ENCODE measurements around the gene CHD6.

The CHD6 gene

DNA sequence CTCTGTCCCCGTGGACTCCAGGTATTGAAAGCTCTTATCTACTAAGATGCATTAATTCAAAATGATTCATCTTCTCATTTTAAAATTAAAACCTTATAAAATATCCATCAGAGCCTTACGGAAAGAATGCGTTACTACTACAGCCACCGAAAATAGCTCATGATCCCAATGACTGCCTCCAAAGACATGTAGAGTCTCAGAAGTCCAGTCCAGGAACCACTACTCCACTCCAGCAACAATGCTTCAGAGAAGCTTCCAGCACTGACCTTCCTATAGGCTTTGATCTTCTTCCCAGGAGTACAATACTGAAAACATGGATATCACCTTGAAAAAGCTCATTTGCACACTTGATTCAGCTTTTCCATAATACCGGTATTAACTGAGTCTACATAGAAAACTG, 94.3 kb downstream of the CHD6 start:
- Histone ChIP-seq H3K9me3 (ENCODE audit: insufficient read depth, low read depth, low read length) (no peaks in the 10 kb centered on the region), H3K27me3 (ENCODE audit: insufficient read depth, low read length) (no peaks in the 10 kb centered on the region), H3K27ac (ENCODE audit: low read depth, low read length) (no peak overlapping the region), H3K4me3 (ENCODE audit: low read length) (no peak overlapping the region), H3K36me3 (ENCODE audit: insufficient read depth, low read length) (peaks cover 23% of the 10 kb centered on the region; the same call in 1 of the 2 replicates), H3K4me1 (ENCODE audit: insufficient read depth, low read length) (peaks cover 3% of the 10 kb centered on the region; the same call in 1 of the 2 replicates), H3K9ac (ENCODE audit: low read depth, low read length) (no peak overlapping the region)
- 98% methylated on average over 5 of the region's 5 CpGs for WGBS

DNA sequence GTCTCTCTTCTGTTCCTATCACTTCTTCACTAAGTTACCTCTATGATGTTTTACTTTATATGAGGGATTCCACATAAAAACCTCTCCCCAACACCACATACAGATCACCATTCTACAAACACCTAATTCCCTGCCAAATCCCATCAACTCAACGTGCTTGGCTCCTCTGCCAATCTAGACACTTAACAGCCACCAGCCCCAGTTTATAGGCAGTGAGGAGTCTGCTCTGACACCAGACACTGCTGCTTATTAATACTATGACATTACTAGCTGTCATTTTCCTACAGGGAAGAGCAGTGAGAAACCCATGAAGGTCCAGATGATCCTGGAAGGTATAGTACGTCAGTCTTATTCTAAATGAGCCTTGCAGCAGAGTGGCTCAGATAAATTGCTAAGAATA, 104.3 kb downstream of the CHD6 start:
- H3K36me3 ChIP-seq (ENCODE audit: insufficient read depth, low read length) = peaks cover 48% of the 10 kb centered on the region

DNA sequence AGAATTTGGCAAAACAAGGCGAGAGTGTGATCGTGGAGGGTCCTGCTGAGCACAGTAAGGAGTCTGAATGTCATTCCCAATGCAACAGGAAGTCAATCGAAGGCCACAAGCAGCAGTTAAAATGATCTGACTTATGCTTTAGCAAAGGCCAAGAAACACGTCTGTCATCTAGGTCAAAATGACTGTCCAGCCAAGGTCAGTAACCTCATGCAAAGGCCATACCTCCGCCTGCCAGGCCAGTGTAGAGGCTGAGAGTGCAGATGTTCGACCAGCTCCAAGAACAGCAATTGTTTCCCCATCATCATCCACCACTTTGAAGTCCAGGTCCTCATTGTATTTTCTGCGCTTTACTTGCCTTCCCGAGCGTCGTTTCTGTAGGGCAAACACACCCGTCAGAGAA, 105.6 kb downstream of the CHD6 start:
- WGBS = 90% methylated on average over 11 of the region's 11 CpGs
- Histone ChIP-seq H3K36me3 (ENCODE audit: insufficient read depth, low read length) (peaks cover 55% of the 10 kb centered on the region), H3K4me3 (ENCODE audit: low read length) (no peak overlapping the region), H3K4me1 (ENCODE audit: insufficient read depth, low read length) (peaks cover 22% of the 10 kb centered on the region), H3K27me3 (ENCODE audit: insufficient read depth, low read length) (no peaks in the 10 kb centered on the region), H3K9me3 (ENCODE audit: insufficient read depth, low read depth, low read length) (no peaks in the 10 kb centered on the region), H3K9ac (ENCODE audit: low read depth, low read length) (no peak overlapping the region), H3K27ac (ENCODE audit: low read depth, low read length) (no peak overlapping the region)

More for the DNA sequence above, 104.3 kb downstream of the CHD6 start:
- whole genome bisulfite sequencing = 83% methylated on average over 2 of the region's 2 CpGs
- H3K4me3 ChIP-seq (ENCODE audit: low read length) = no peak overlapping the region
- peaks cover 22% of the 10 kb centered on the region for H3K4me1 ChIP-seq (ENCODE audit: insufficient read depth, low read length)
- H3K27me3 ChIP-seq (ENCODE audit: insufficient read depth, low read length) = no peaks in the 10 kb centered on the region
- H3K9me3 ChIP-seq (ENCODE audit: insufficient read depth, low read depth, low read length) = no peaks in the 10 kb centered on the region
- H3K9ac ChIP-seq (ENCODE audit: low read depth, low read length) = no peak overlapping the region
- no peak overlapping the region for H3K27ac ChIP-seq (ENCODE audit: low read depth, low read length)

DNA sequence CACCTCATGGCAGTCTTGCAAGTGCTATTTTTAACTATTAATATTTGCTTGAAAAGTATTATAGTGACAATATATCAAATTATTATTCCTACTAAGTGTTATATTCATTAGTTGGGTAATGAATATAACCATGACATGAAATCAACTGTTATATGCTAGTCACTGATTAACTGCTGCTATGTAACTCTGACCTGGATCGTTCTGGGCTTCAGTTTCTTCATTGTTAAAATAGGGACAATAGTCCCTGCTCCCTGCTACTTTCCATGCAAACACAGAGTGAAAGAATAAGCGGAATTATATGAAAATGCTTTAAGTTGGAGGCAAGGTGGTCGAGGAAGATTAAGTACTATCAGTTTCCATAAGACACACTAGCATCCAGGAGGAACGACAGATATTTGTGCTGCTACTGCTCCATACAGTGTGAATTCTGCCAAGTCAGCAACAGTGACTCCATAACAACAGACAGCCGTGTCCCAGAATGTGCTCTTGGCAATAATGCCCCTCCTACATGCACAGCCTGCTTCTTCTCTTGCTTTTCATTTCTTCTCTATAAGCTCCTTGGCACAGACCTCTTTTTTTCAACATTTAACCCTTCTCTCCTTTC, 107.2 kb downstream of the CHD6 start:
- H3K9me3 ChIP-seq (ENCODE audit: insufficient read depth, low read depth, low read length) = no peaks in the 10 kb centered on the region
- peaks cover 22% of the 10 kb centered on the region for H3K4me1 ChIP-seq (ENCODE audit: insufficient read depth, low read length)
- no peaks in the 10 kb centered on the region for H3K27me3 ChIP-seq (ENCODE audit: insufficient read depth, low read length)
- peaks cover 63% of the 10 kb centered on the region for H3K36me3 ChIP-seq (ENCODE audit: insufficient read depth, low read length)
- no peak overlapping the region for H3K4me3 ChIP-seq (ENCODE audit: low read length)
- H3K27ac ChIP-seq (ENCODE audit: low read depth, low read length) = no peak overlapping the region
- H3K9ac ChIP-seq (ENCODE audit: low read depth, low read length) = no peak overlapping the region
- WGBS = 92% methylated on average over 5 of the region's 5 CpGs

DNA sequence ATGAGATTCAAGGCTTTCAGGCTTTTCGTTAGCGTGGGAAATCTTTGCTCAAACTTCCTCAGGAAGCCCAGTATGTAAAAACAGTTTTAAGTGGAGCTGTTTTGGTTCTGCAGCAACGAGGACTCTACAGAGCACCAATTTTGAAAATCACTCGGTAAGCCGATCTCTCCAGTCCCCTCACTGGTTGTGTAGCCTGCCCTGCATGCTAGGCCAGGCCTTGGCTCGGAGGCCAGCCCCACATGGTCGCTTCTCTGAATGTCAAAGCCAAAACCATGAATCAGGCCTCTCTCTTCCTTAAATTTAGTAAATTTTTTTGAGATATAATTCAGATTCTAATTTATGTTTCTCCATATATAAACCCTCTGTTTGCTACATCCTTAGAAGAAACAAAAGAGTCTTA, 108.0 kb downstream of the CHD6 start:
- Histone ChIP-seq H3K9me3 (ENCODE audit: insufficient read depth, low read depth, low read length) (no peaks in the 10 kb centered on the region), H3K9ac (ENCODE audit: low read depth, low read length) (no peak overlapping the region), H3K27ac (ENCODE audit: low read depth, low read length) (no peak overlapping the region), H3K27me3 (ENCODE audit: insufficient read depth, low read length) (no peaks in the 10 kb centered on the region), H3K4me3 (ENCODE audit: low read length) (no peak overlapping the region), H3K36me3 (ENCODE audit: insufficient read depth, low read length) (peaks cover 64% of the 10 kb centered on the region), H3K4me1 (ENCODE audit: insufficient read depth, low read length) (peaks cover 22% of the 10 kb centered on the region)
- 90% methylated on average over 7 of the region's 7 CpGs for WGBS

DNA sequence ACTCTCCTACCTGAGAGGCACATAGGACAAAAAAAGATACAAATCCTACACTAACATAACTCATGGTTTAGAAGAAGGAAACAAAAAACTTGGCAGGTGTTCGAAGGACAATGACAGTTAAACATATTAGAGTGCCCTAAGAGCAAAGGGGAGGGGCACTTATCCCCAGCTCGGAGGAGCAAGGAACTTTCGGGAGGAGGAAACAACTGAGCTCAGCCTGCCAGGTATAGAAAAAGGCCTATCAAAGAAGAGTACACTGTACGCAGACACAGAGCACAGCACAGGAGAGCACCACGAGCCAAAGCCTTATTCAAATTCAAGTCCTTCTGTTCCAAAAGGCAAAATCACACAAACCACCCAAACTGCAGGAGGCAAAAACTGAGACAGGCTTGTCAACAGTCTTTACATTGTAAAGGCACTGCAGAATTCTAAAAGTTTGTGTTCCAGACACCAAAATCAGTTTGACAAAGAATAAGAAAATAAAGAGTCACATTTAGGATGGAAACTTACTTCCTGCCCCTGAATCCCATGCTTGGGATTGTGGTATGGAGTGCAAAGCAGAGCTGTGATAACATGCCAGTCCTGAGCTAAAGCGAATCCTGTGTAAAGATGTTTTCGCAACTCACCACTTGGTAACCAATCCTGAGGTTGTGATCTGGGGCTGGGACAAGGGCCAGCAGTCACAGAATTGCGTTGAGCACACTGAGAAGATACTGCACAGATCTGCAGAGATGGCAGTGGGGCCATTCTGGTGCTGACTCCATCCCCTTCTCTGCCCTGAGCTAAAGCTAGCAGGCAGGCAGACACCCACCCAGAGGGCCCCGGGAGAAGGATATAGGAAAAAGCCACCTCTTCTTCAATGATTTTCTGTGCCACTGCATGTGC, 108.6 kb downstream of the CHD6 start:
- H3K36me3 ChIP-seq (ENCODE audit: insufficient read depth, low read length) = peaks cover 66% of the 10 kb centered on the region
- H3K4me3 ChIP-seq (ENCODE audit: low read length) = no peak overlapping the region
- H3K4me1 ChIP-seq (ENCODE audit: insufficient read depth, low read length) = peaks cover 22% of the 10 kb centered on the region
- WGBS = 84% methylated on average over 9 of the region's 9 CpGs
- no peak overlapping the region for H3K9ac ChIP-seq (ENCODE audit: low read depth, low read length)
- H3K27me3 ChIP-seq (ENCODE audit: insufficient read depth, low read length) = no peaks in the 10 kb centered on the region
- H3K9me3 ChIP-seq (ENCODE audit: insufficient read depth, low read depth, low read length) = no peaks in the 10 kb centered on the region; the same call in 1 of the 2 replicates
- no peak overlapping the region for H3K27ac ChIP-seq (ENCODE audit: low read depth, low read length)

DNA sequence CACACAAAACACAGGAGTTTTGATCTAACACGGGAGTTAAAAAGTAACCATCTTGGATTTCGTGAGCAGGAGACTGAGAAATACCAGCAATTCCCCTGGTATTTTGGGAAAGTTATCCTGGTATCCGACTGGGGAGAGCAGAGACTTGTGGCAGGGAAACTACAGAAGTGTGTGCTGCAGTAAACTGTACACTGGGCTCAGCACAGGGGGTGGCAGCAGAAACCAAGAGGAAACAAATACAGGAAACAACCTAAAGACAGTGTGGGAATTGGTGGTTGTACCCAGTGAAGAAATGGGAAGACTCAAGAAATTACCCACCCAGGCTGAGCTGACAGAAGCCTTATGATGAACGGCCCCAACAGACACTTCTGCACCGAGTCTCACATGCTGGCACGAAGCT, 109.8 kb downstream of the CHD6 start:
- Histone ChIP-seq H3K27me3 (ENCODE audit: insufficient read depth, low read length) (no peaks in the 10 kb centered on the region), H3K9me3 (ENCODE audit: insufficient read depth, low read depth, low read length) (no peaks in the 10 kb centered on the region; the same call in 1 of the 2 replicates), H3K27ac (ENCODE audit: low read depth, low read length) (no peak overlapping the region), H3K36me3 (ENCODE audit: insufficient read depth, low read length) (peaks cover 56% of the 10 kb centered on the region), H3K9ac (ENCODE audit: low read depth, low read length) (no peak overlapping the region), H3K4me1 (ENCODE audit: insufficient read depth, low read length) (peaks cover 21% of the 10 kb centered on the region), H3K4me3 (ENCODE audit: low read length) (no peak overlapping the region)
- WGBS = 89% methylated on average over 6 of the region's 6 CpGs

DNA sequence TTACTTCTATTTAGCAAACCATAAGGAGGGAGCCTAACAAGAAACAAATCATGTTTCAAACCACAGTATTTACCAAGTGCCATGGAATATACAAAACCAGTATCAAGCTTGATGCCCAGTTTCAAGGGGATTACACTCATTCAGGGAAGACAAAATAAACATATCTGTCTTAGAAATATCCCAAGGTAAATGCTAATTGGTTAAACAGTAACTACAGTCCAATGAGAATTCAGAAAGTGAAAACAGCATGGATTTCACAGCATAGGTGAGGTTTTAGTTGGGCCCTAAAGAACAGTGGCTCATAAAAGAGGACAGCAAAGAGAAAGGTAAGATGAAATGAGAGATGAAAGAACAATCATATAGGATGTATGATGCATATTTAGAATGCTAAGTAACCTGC, 110.3 kb downstream of the CHD6 start:
- H3K9ac ChIP-seq (ENCODE audit: low read depth, low read length) = no peak overlapping the region
- no peaks in the 10 kb centered on the region for H3K27me3 ChIP-seq (ENCODE audit: insufficient read depth, low read length)
- no peak overlapping the region for H3K4me3 ChIP-seq (ENCODE audit: low read length)
- no peak overlapping the region for H3K27ac ChIP-seq (ENCODE audit: low read depth, low read length)
- peaks cover 51% of the 10 kb centered on the region for H3K36me3 ChIP-seq (ENCODE audit: insufficient read depth, low read length)
- peaks cover 16% of the 10 kb centered on the region for H3K4me1 ChIP-seq (ENCODE audit: insufficient read depth, low read length)
- H3K9me3 ChIP-seq (ENCODE audit: insufficient read depth, low read depth, low read length) = no peaks in the 10 kb centered on the region; the same call in 1 of the 2 replicates

DNA sequence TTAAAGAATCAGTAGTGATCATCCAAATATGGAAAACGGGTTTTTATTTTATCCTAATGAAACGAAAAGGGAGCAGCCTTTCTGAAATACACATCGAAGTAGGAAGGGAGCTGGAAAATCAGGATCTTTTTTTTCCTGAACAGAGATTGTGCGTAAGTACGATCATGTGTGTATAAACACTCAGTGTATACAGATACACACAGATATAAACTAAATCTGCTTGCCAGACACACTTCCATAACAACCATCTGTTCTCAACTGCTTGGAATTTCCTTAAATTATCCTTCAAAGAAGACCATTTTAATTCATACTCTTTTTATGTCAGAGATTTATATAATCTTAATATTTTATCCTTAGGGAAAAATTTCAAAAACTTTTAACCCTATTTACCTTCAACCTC, 110.7 kb downstream of the CHD6 start:
- Histone ChIP-seq H3K9me3 (ENCODE audit: insufficient read depth, low read depth, low read length) (no peaks in the 10 kb centered on the region; the same call in 1 of the 2 replicates), H3K4me3 (ENCODE audit: low read length) (no peak overlapping the region), H3K4me1 (ENCODE audit: insufficient read depth, low read length) (peaks cover 12% of the 10 kb centered on the region), H3K27ac (ENCODE audit: low read depth, low read length) (no peak overlapping the region), H3K36me3 (ENCODE audit: insufficient read depth, low read length) (peaks cover 47% of the 10 kb centered on the region), H3K27me3 (ENCODE audit: insufficient read depth, low read length) (no peaks in the 10 kb centered on the region), H3K9ac (ENCODE audit: low read depth, low read length) (no peak overlapping the region)
- WGBS = 95% methylated on average over 5 of the region's 5 CpGs

DNA sequence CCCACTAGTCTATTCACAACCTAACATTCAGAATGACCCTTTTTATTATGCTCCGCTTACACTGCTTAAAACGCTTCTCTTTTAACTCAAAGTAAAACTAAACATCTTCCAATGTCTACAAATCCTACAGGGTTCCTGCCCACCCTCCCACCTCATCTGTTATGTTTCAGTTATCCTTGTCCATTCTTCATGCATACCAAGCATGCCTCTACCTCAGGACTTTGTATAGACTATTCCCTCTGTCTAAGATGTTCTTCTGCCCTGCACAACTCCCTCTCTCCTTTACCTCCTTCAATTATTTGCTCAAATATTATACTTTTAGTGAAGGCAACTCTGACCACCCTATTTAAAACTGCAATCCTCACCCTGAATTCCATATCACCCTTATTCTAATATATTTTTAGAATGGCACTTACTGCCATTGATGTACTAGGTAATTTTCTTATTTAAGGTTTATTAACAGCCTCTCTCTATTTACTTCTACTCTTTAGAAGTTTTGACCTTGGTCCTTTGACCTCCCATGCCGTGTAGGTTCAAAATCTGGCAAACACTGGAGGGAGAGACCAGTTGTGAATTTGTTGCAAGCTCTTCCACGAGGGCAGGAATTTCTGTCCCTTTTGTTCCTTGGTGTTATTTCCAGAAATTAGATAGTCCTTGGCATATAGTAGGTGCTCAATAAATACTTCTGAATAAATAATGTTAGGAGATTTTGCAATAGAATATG, 111.8 kb downstream of the CHD6 start:
- H3K27me3 ChIP-seq (ENCODE audit: insufficient read depth, low read length) = no peaks in the 10 kb centered on the region
- no peak overlapping the region for H3K9ac ChIP-seq (ENCODE audit: low read depth, low read length)
- no peaks in the 10 kb centered on the region; the same call in 1 of the 2 replicates for H3K9me3 ChIP-seq (ENCODE audit: insufficient read depth, low read depth, low read length)
- 95% methylated on average over 4 of the region's 4 CpGs for WGBS
- no peak overlapping the region for H3K27ac ChIP-seq (ENCODE audit: low read depth, low read length)
- H3K4me3 ChIP-seq (ENCODE audit: low read length) = no peak overlapping the region
- H3K4me1 ChIP-seq (ENCODE audit: insufficient read depth, low read length) = peaks cover 10% of the 10 kb centered on the region; the same call in 1 of the 2 replicates
- peaks cover 38% of the 10 kb centered on the region for H3K36me3 ChIP-seq (ENCODE audit: insufficient read depth, low read length)

DNA sequence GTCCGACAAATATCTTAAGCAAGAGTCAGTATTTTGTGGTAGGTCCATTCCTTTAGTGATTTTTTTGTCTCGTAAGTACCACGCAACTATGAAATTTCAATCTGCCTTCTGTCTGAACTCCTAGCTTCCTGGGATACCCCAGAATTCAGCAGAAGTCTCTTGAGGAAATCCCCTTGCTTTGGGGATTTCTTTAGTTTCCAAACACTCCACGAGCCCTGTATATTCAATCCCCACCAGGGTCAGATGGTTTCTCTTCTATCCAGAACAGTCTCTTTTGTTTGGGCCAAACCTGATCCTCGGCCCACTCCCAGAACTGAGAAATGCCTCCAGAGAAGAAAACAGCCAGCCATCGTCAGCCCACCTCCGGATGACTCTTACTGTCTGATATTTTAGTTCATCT, 113.0 kb downstream of the CHD6 start:
- no peak overlapping the region for H3K27ac ChIP-seq (ENCODE audit: low read depth, low read length)
- no peaks in the 10 kb centered on the region for H3K27me3 ChIP-seq (ENCODE audit: insufficient read depth, low read length)
- H3K9me3 ChIP-seq (ENCODE audit: insufficient read depth, low read depth, low read length) = no peaks in the 10 kb centered on the region; the same call in 1 of the 2 replicates
- H3K9ac ChIP-seq (ENCODE audit: low read depth, low read length) = no peak overlapping the region
- H3K4me1 ChIP-seq (ENCODE audit: insufficient read depth, low read length) = peaks cover 11% of the 10 kb centered on the region; the same call in 1 of the 2 replicates
- H3K36me3 ChIP-seq (ENCODE audit: insufficient read depth, low read length) = peaks cover 34% of the 10 kb centered on the region
- no peak overlapping the region for H3K4me3 ChIP-seq (ENCODE audit: low read length)
- 96% methylated on average over 7 of the region's 7 CpGs for WGBS
